RWPE2 (cell line): ENCODE results near the gene IGSF23.

Experiments
- ATAC-seq: fragments of 200-7000 bp; cut with Tn5 transposase; 3 replicates; pipeline ENCODE4 v1.9.1; 2021; ENCODE audit warnings: low read depth
- DNase-seq: peaks from one replicate; pipeline ENCODE4 v3.0.0-alpha.2; 2020; ENCODE audit warnings: low spot score
- H3K27ac ChIP-seq: fragments of 450-650 bp; 2 replicates; pipeline ENCODE4 v1.5.1; 2017; ENCODE audit warnings: mild to moderate bottlenecking; ENCODE audit not compliant: poor library complexity, severe bottlenecking
- H3K27me3 ChIP-seq: fragments of 250-450 bp; sonication (Bioruptor Pico); 2 replicates; pipeline ENCODE4 v1.5.1; 2021; ENCODE audit warnings: mild to moderate bottlenecking, moderate library complexity; ENCODE audit not compliant: insufficient read depth, poor library complexity, severe bottlenecking
- H3K36me3 ChIP-seq: fragments of 250-450 bp; sonication (Bioruptor Pico); 2 replicates; pipeline ENCODE4 v1.5.1; 2020; ENCODE audit warnings: low read depth, mild to moderate bottlenecking, moderate library complexity
- H3K4me1 ChIP-seq: fragments of 250-450 bp; sonication (Bioruptor Pico); 2 replicates; pipeline ENCODE4 v1.5.1; 2021; ENCODE audit warnings: mild to moderate bottlenecking, moderate library complexity; ENCODE audit not compliant: insufficient read depth, poor library complexity, severe bottlenecking
- H3K4me3 ChIP-seq: fragments of 250-450 bp; sonication (Bioruptor Pico); 2 replicates; pipeline ENCODE4 v1.5.1; 2021; ENCODE audit warnings: mild to moderate bottlenecking, moderate library complexity; ENCODE audit not compliant: severe bottlenecking
- H3K9me3 ChIP-seq: fragments of 250-450 bp; sonication (Bioruptor Pico); 2 replicates; pipeline ENCODE4 v1.5.1; 2021; ENCODE audit warnings: mild to moderate bottlenecking, moderate library complexity; ENCODE audit not compliant: severe bottlenecking
- CTCF ChIP-seq: fragments of 450-650 bp; IDR thresholded peaks from one replicate; pipeline ENCODE4 v1.5.1; 2017; ENCODE audit warnings: mild to moderate bottlenecking, moderate library complexity; ENCODE audit not compliant: poor library complexity, severe bottlenecking

IGSF23 gene

GRCh38 chr19:44574186-44574950, 39.0 kb upstream of the IGSF23 start:
- Histone ChIP-seq H3K9me3 (no peaks in the 10 kb centered on the region), H3K27me3 (no peaks in the 10 kb centered on the region), H3K4me1 (no peaks in the 10 kb centered on the region), H3K27ac (no peak overlapping the region), H3K36me3 (no peaks in the 10 kb centered on the region), H3K4me3 (no peak overlapping the region)
- no peak for TF ChIP-seq CTCF
- ATAC-seq: no peak
- no peak for DNase-seq

- no peak for DNase-seq
- Histone ChIP-seq H3K4me3 (no peak overlapping the region), H3K4me1 (no peaks in the 10 kb centered on the region), H3K9me3 (no peaks in the 10 kb centered on the region), H3K36me3 (no peaks in the 10 kb centered on the region), H3K27me3 (no peaks in the 10 kb centered on the region), H3K27ac (no peak overlapping the region)
- TF ChIP-seq CTCF: no peak
- no peak for ATAC-seq
Measured at GRCh38 chr19:44575116-44575700, 38.2 kb upstream of the IGSF23 start.

- H3K4me1 ChIP-seq: no peaks in the 10 kb centered on the region
- ATAC-seq (peak; percentile 81), DNase-seq (no peak)
- H3K4me3 ChIP-seq: no peak overlapping the region
- no peaks in the 10 kb centered on the region for H3K36me3 ChIP-seq
- H3K27me3 ChIP-seq: no peaks in the 10 kb centered on the region
- TF ChIP-seq CTCF: peak; percentile 82
- no peak overlapping the region for H3K27ac ChIP-seq
- no peaks in the 10 kb centered on the region for H3K9me3 ChIP-seq
Measured at GRCh38 chr19:44576843-44577565, 36.4 kb upstream of the IGSF23 start.

GRCh38 chr19:44577566-44577874, 35.8 kb upstream of the IGSF23 start:
- H3K27me3 ChIP-seq: no peaks in the 10 kb centered on the region
- no peaks in the 10 kb centered on the region for H3K4me1 ChIP-seq
- no peak for TF ChIP-seq CTCF
- H3K36me3 ChIP-seq: no peaks in the 10 kb centered on the region
- no peak for DNase-seq
- H3K27ac ChIP-seq: no peak overlapping the region
- no peaks in the 10 kb centered on the region for H3K9me3 ChIP-seq
- no peak for ATAC-seq
- no peak overlapping the region for H3K4me3 ChIP-seq
